Vagina (tissue), 2 donors: ENCODE data around the gene PTDSS2.

ENCODE experiments used
- POLR2A ChIP-seq, 2 donors: fragments of 450-650 bp; IDR thresholded peaks; one replicate each; pipeline ENCODE4 v1.6.1; 2017; ENCODE audit warnings: antibody characterized with exemption in 2 of 2, mild to moderate bottlenecking in 2 of 2, moderate library complexity in 2 of 2
- POLR2AphosphoS5 ChIP-seq, 2 donors: sonication (generic); formaldehyde crosslinking; IDR thresholded peaks; one replicate each; pipeline ENCODE4 v1.9.0; 2017; ENCODE audit warnings: antibody characterized with exemption in 2 of 2, mild to moderate bottlenecking in 2 of 2, low read depth in 1 of 2; ENCODE audit not compliant: insufficient read depth in 1 of 2
- TF ChIP-seq, protein P1 (sequence below), 3 experiments: fragments of 450-650 bp in 2 of 3; fragments of 200-600 bp in 1 of 3; sonication (generic) in 1 of 3; IDR thresholded peaks; one replicate each; pipeline ENCODE4 v1.5.1; 2017 to 2019; ENCODE audit warnings: antibody characterized with exemption in 3 of 3, mild to moderate bottlenecking in 2 of 3, moderate library complexity in 2 of 3

- TF ChIP-seq, protein P1, sequence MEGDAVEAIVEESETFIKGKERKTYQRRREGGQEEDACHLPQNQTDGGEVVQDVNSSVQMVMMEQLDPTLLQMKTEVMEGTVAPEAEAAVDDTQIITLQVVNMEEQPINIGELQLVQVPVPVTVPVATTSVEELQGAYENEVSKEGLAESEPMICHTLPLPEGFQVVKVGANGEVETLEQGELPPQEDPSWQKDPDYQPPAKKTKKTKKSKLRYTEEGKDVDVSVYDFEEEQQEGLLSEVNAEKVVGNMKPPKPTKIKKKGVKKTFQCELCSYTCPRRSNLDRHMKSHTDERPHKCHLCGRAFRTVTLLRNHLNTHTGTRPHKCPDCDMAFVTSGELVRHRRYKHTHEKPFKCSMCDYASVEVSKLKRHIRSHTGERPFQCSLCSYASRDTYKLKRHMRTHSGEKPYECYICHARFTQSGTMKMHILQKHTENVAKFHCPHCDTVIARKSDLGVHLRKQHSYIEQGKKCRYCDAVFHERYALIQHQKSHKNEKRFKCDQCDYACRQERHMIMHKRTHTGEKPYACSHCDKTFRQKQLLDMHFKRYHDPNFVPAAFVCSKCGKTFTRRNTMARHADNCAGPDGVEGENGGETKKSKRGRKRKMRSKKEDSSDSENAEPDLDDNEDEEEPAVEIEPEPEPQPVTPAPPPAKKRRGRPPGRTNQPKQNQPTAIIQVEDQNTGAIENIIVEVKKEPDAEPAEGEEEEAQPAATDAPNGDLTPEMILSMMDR (IDR thresholded peaks at IDR 0.05) = no peak
- no peak for TF ChIP-seq POLR2AphosphoS5 (IDR thresholded peaks at IDR 0.05; ENCODE audit: insufficient read depth in 1 of 2, low read depth in 1 of 2)
- no peak for TF ChIP-seq POLR2A (IDR thresholded peaks at IDR 0.05)
Measured at GRCh38 chr11:451738-452137, 1.7 kb downstream of the PTDSS2 start.
